Mesendoderm (in vitro differentiated cells): Measurements from ENCODE around the gene LHX3. TPM values are rescaled to one million over a fixed set of nuclear protein-coding genes. Genes with fewer than 3 reads are reported as not detected.

Source experiments
- DNase-seq: peaks from one replicate; pipeline ENCODE4 v3.0.0; 2013
- H2AK5ac ChIP-seq: 2 replicates; pipeline ENCODE4 v1.6.1; 2013; ENCODE audit warnings: low read length, inconsistent platforms
- H2BK120ac ChIP-seq: 2 replicates; pipeline ENCODE4 v1.6.1; 2013; ENCODE audit warnings: low read depth, mild to moderate bottlenecking, low read length, moderate library complexity, mixed read lengths
- H2BK15ac ChIP-seq: replicated peaks from 2 replicates; pipeline ENCODE4 v1.6.1; 2013; ENCODE audit warnings: low read depth, mild to moderate bottlenecking, moderate library complexity
- H2BK5ac ChIP-seq: 2 replicates; pipeline ENCODE4 v1.6.1; 2013; ENCODE audit warnings: low read length, inconsistent platforms
- H3K18ac ChIP-seq: 2 replicates; pipeline ENCODE4 v1.6.1; 2013; ENCODE audit warnings: mild to moderate bottlenecking, low read length, mixed read lengths
- H3K23ac ChIP-seq: one replicate; pipeline ENCODE4 v1.6.1; 2013; ENCODE audit warnings: low read length
- H3K27ac ChIP-seq: 2 replicates; pipeline ENCODE4 v1.5.1; 2013; ENCODE audit warnings: low read depth, mild to moderate bottlenecking, inconsistent platforms, low read length, moderate library complexity
- H3K27me3 ChIP-seq: 2 replicates; pipeline ENCODE4 v1.6.1; 2013; ENCODE audit warnings: low read length, control low read depth, mild to moderate bottlenecking, inconsistent platforms; ENCODE audit not compliant: insufficient read depth, poor library complexity
- H3K36me3 ChIP-seq: 2 replicates; pipeline ENCODE4 v1.6.1; 2013; ENCODE audit warnings: low read length, inconsistent platforms; ENCODE audit not compliant: control insufficient read depth, insufficient read depth
- H3K4ac ChIP-seq: one replicate; pipeline ENCODE4 v1.6.1; 2013; ENCODE audit warnings: low read depth, mild to moderate bottlenecking, low read length, moderate library complexity
- H3K4me1 ChIP-seq: 2 replicates; pipeline ENCODE4 v1.6.1; 2013; ENCODE audit warnings: low read depth, low read length, inconsistent platforms; ENCODE audit not compliant: control insufficient read depth
- H3K4me2 ChIP-seq: 2 replicates; pipeline ENCODE4 v1.6.1; 2013; ENCODE audit warnings: low read length
- H3K4me3 ChIP-seq: 2 replicates; pipeline ENCODE4 v1.5.1; 2013; ENCODE audit warnings: mild to moderate bottlenecking, low read length
- H3K56ac ChIP-seq: one replicate; pipeline ENCODE4 v1.6.1; 2013; ENCODE audit warnings: low read length
- H3K79me1 ChIP-seq: 2 replicates; pipeline ENCODE4 v1.6.1; 2013; ENCODE audit warnings: low read length, inconsistent platforms
- H3K79me2 ChIP-seq: 2 replicates; pipeline ENCODE4 v1.6.1; 2013; ENCODE audit warnings: mild to moderate bottlenecking, low read length; ENCODE audit not compliant: control insufficient read depth, insufficient read depth
- H3K9ac ChIP-seq: 2 replicates; pipeline ENCODE4 v1.6.1; 2013; ENCODE audit warnings: low read length, inconsistent platforms
- H4K5ac ChIP-seq: one replicate; pipeline ENCODE4 v1.6.1; 2013; ENCODE audit warnings: low read length
- H4K8ac ChIP-seq: one replicate; pipeline ENCODE4 v1.6.1; 2013; ENCODE audit warnings: low read depth, mild to moderate bottlenecking, control low read depth, low read length, moderate library complexity
- WGBS: extraction: QIAGEN DNeasy Blood & Tissue Kit; methylation state at CpG from one replicate; pipeline ENCODE4 v1.1.7; 2013; ENCODE audit warnings: low lambda C conversion rate, missing lambda C conversion rate; ENCODE audit not compliant: insufficient coverage; ENCODE audit errors: extremely low coverage; 5-methylcytosine and 5-hydroxymethylcytosine counted together
- polyA plus RNA-seq, 2 experiments: library from polyadenylated mRNA; stranded (reverse); fragments of 200-250 nt; gene quantifications; one replicate each; pipeline ENCODE4 v1.2.3, GENCODE V29; 2013

LHX3 gene
- 0.01 TPM for polyA plus RNA-seq (2013, experiment 1 of 2)
- not detected for polyA plus RNA-seq (2013, experiment 2 of 2)

GRCh38 chr9:136204838-136205706 is at the start of gene LHX3:
Gene LHX3, minus strand, starts transcription at chr9:136205128. Its CDS starts 116 bp downstream, at chr9:136205012.
- Histone ChIP-seq H3K79me2 (no peaks in the 10 kb centered on the region), H3K4me1 (no peaks in the 10 kb centered on the region), H3K27me3 (peaks cover 45% of the 10 kb centered on the region), H3K4me2 (no peak within 1 kb of the TSS), H2BK5ac (no peak within 1 kb of the TSS), H4K5ac (no peak within 1 kb of the TSS), H3K56ac (no peak within 1 kb of the TSS), H3K18ac (no peak within 1 kb of the TSS), H3K23ac (no peak within 1 kb of the TSS), H3K4me3 (no peak within 1 kb of the TSS), H3K79me1 (no peaks in the 10 kb centered on the region), H4K8ac (no peak within 1 kb of the TSS), H2AK5ac (no peak within 1 kb of the TSS), H3K27ac (no peak within 1 kb of the TSS), H3K4ac (no peak within 1 kb of the TSS), H2BK120ac (no peak within 1 kb of the TSS), H3K36me3 (no peaks in the 10 kb centered on the region), H3K9ac (no peak within 1 kb of the TSS), H2BK15ac (no peak within 1 kb of the TSS)
- no CpG with 5 or more reads among the region's 70 CpGs for WGBS
- DNase-seq: no peak

GRCh38 chr9:136253246-136254130 is 48.6 kb upstream of the LHX3 start:
- no peak for DNase-seq
- Histone ChIP-seq H4K5ac (no peak overlapping the region), H2BK5ac (no peak overlapping the region), H3K4me1 (no peaks in the 10 kb centered on the region), H3K27me3 (no peaks in the 10 kb centered on the region), H4K8ac (no peak overlapping the region), H3K79me2 (no peaks in the 10 kb centered on the region), H3K4ac (no peak overlapping the region), H3K9ac (no peak overlapping the region), H2AK5ac (no peak overlapping the region), H3K56ac (no peak overlapping the region), H3K18ac (no peak overlapping the region), H3K36me3 (no peaks in the 10 kb centered on the region), H3K4me3 (no peak overlapping the region), H3K23ac (no peak overlapping the region), H2BK120ac (no peak overlapping the region), H2BK15ac (no peak overlapping the region), H3K79me1 (no peaks in the 10 kb centered on the region), H3K4me2 (no peak overlapping the region), H3K27ac (no peak overlapping the region)
- WGBS: no CpG with 5 or more reads among the region's 32 CpGs

- H3K27ac ChIP-seq: no peak overlapping the region
- no peak overlapping the region for H3K4ac ChIP-seq
- no peaks in the 10 kb centered on the region for H3K36me3 ChIP-seq
- DNase-seq: no peak
- no peaks in the 10 kb centered on the region for H3K79me2 ChIP-seq
- H3K18ac ChIP-seq: no peak overlapping the region
- H2AK5ac ChIP-seq: no peak overlapping the region
- H3K4me3 ChIP-seq: no peak overlapping the region
- H3K56ac ChIP-seq: no peak overlapping the region
- H2BK15ac ChIP-seq: no peak overlapping the region
- no peaks in the 10 kb centered on the region for H3K79me1 ChIP-seq
- no peak overlapping the region for H3K9ac ChIP-seq
- H2BK5ac ChIP-seq: no peak overlapping the region
- no peak overlapping the region for H3K23ac ChIP-seq
- no peak overlapping the region for H4K5ac ChIP-seq
- H4K8ac ChIP-seq: no peak overlapping the region
- H3K4me1 ChIP-seq: no peaks in the 10 kb centered on the region
- H3K4me2 ChIP-seq: no peak overlapping the region
- no peaks in the 10 kb centered on the region for H3K27me3 ChIP-seq
- H2BK120ac ChIP-seq: no peak overlapping the region
- WGBS: no CpG with 5 or more reads among the region's 10 CpGs
These were observed 47.9 kb upstream of the LHX3 start for GRCh38 chr9:136252846-136253245.

GRCh38 chr9:136252281-136252680 is 47.4 kb upstream of the LHX3 start:
- H2BK5ac ChIP-seq: no peak overlapping the region
- H3K4me3 ChIP-seq: no peak overlapping the region
- H3K79me2 ChIP-seq: no peaks in the 10 kb centered on the region
- no peak overlapping the region for H3K9ac ChIP-seq
- no peak overlapping the region for H3K56ac ChIP-seq
- H3K27me3 ChIP-seq: no peaks in the 10 kb centered on the region
- H2AK5ac ChIP-seq: no peak overlapping the region
- no peaks in the 10 kb centered on the region for H3K79me1 ChIP-seq
- no peaks in the 10 kb centered on the region for H3K36me3 ChIP-seq
- H4K8ac ChIP-seq: no peak overlapping the region
- no peaks in the 10 kb centered on the region for H3K4me1 ChIP-seq
- no peak overlapping the region for H3K23ac ChIP-seq
- WGBS: no CpG with 5 or more reads among the region's 29 CpGs
- no peak overlapping the region for H3K4ac ChIP-seq
- no peak overlapping the region for H3K18ac ChIP-seq
- H2BK15ac ChIP-seq: no peak overlapping the region
- no peak overlapping the region for H3K27ac ChIP-seq
- no peak overlapping the region for H2BK120ac ChIP-seq
- H4K5ac ChIP-seq: no peak overlapping the region
- H3K4me2 ChIP-seq: no peak overlapping the region
- DNase-seq: no peak

- Histone ChIP-seq H3K79me2 (no peaks in the 10 kb centered on the region), H2BK5ac (no peak overlapping the region), H3K27ac (no peak overlapping the region), H3K4ac (no peak overlapping the region), H3K9ac (no peak overlapping the region), H2AK5ac (no peak overlapping the region), H3K36me3 (no peaks in the 10 kb centered on the region), H4K5ac (no peak overlapping the region), H3K27me3 (no peaks in the 10 kb centered on the region), H3K4me1 (no peaks in the 10 kb centered on the region), H3K56ac (no peak overlapping the region), H3K23ac (no peak overlapping the region), H2BK120ac (no peak overlapping the region), H3K79me1 (no peaks in the 10 kb centered on the region), H4K8ac (no peak overlapping the region), H3K4me2 (no peak overlapping the region), H3K4me3 (no peak overlapping the region), H2BK15ac (no peak overlapping the region), H3K18ac (no peak overlapping the region)
- no peak for DNase-seq
- WGBS: no CpG with 5 or more reads among the region's 50 CpGs
These were observed 46.6 kb upstream of the LHX3 start for GRCh38 chr9:136251264-136252115.
